ENCODE measurements around the gene AGO1. TPM values are rescaled to one million over a fixed set of nuclear protein-coding genes. Genes with fewer than 3 reads are reported as not detected.
A peak's percentile ranks its signal among the peaks of the same experiment; 100 is the strongest.

AGO1 gene
- total and polyA plus RNA-seq, 2 of the 13 experiments (the other 11 are each of a cell fraction or from before 2014, with no cell fraction given) = 9.2 to 18.6 TPM

DNA sequence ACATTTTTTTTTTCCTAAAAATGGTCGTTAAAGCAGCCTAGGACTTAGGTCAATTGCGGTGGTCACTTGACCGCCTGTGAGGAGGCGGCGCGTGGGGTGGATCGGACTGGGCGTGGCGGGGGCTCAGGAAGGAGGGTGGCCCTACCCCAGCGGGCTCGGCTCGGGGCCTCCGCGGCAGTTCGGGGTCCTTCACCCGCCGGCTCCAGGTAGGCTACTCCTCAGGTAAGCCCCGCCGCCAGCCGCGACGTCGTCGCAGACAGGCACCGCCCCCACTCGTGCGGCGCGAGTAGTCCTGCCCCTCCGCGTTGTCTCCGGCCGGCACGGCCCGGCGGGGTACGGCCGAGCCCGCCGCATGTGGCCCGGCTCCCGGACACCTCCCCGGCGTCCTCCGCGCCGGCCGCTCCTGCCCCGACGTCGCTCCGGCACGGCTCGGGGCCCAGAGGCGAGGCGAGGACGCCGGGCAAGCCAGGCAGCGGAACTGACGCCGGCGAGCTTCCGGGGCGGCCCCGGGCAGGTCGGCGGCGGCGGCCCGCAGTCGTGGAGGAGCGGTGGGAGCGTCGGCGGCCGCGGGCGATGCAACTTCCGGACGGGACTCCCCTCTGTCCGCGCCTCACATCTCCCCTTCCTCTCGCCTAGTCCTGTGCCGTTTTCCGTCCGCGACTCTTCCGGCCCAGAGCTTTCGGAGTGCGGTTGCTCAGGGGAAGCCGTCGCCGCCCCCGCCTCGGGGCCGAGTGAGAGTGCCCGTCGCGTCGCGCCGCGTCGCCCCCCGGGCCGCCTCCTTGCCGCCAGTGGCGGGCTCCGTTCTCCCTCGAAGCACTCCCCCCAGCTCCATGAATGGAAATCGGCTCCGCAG, 47.8 kb downstream of the AGO1 start, which contains the start of gene AGO3 (continued):
- no peak for TF ChIP-seq NCOA5 (CRISPR knock-in tag; IDR thresholded peaks at IDR 0.05)
- TF ChIP-seq STAG1 (CRISPR knock-in tag; IDR thresholded peaks at IDR 0.05) = no peak
- TF ChIP-seq ZNF850 (CRISPR knock-in tag; conservative IDR thresholded peaks at IDR 0.05) = no peak
- TF ChIP-seq, protein P1, sequence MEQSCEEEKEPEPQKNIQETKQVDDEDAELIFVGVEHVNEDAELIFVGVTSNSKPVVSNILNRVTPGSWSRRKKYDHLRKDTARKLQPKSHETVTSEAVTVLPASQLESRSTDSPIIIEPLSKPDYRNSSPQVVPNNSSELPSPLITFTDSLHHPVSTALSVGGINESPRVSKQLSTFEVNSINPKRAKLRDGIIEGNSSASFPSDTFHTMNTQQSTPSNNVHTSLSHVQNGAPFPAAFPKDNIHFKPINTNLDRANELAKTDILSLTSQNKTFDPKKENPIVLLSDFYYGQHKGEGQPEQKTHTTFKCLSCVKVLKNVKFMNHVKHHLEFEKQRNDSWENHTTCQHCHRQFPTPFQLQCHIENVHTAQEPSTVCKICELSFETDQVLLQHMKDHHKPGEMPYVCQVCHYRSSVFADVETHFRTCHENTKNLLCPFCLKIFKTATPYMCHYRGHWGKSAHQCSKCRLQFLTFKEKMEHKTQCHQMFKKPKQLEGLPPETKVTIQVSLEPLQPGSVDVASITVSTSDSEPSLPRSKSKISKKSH (CRISPR knock-in tag; IDR thresholded peaks at IDR 0.05; ENCODE audit: borderline replicate concordance) = peak; percentile 93
- peak; percentile 67; the same call in 1 of the 2 replicates for TF ChIP-seq HINFP (CRISPR knock-in tag; IDR thresholded peaks at IDR 0.05; ENCODE audit: low read depth)
- TF ChIP-seq CHD2 (IDR thresholded peaks at IDR 0.05; ENCODE audit: low read depth, low read length) = no peak
- no peak for TF ChIP-seq MIER2 (CRISPR knock-in tag; IDR thresholded peaks at IDR 0.05)
- peak; percentile 86 for TF ChIP-seq TMF1 (CRISPR knock-in tag; IDR thresholded peaks at IDR 0.05; ENCODE audit: low read depth)
- no peak for TF ChIP-seq JUNB (CRISPR knock-in tag; IDR thresholded peaks at IDR 0.05; ENCODE audit: borderline replicate concordance)
- no peak for TF ChIP-seq SOX6 (IDR thresholded peaks at IDR 0.05)
- TF ChIP-seq SOX6 (CRISPR knock-in tag; IDR thresholded peaks at IDR 0.05) = no peak
- TF ChIP-seq, protein P2, sequence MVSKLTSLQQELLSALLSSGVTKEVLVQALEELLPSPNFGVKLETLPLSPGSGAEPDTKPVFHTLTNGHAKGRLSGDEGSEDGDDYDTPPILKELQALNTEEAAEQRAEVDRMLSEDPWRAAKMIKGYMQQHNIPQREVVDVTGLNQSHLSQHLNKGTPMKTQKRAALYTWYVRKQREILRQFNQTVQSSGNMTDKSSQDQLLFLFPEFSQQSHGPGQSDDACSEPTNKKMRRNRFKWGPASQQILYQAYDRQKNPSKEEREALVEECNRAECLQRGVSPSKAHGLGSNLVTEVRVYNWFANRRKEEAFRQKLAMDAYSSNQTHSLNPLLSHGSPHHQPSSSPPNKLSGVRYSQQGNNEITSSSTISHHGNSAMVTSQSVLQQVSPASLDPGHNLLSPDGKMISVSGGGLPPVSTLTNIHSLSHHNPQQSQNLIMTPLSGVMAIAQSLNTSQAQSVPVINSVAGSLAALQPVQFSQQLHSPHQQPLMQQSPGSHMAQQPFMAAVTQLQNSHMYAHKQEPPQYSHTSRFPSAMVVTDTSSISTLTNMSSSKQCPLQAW (CRISPR knock-in tag; IDR thresholded peaks at IDR 0.05) = no peak
- no peak for TF ChIP-seq STAT6 (CRISPR knock-in tag; IDR thresholded peaks at IDR 0.05; ENCODE audit: borderline replicate concordance)
- peak; percentile 63; the same call in 1 of the 2 replicates for TF ChIP-seq CSRNP1 (CRISPR knock-in tag; IDR thresholded peaks at IDR 0.05)
- TF ChIP-seq MTF2 (CRISPR knock-in tag; IDR thresholded peaks at IDR 0.05; ENCODE audit: borderline replicate concordance) = peak; percentile 49; the same call in 1 of the 2 replicates
- no peak for TF ChIP-seq ZSCAN20 (CRISPR knock-in tag; IDR thresholded peaks at IDR 0.05; ENCODE audit: borderline replicate concordance)
- no peak for TF ChIP-seq SATB2 (CRISPR knock-in tag; IDR thresholded peaks at IDR 0.05)
- TF ChIP-seq CERS6 (CRISPR knock-in tag; IDR thresholded peaks at IDR 0.05) = no peak
- TF ChIP-seq FOXA3 (CRISPR knock-in tag; IDR thresholded peaks at IDR 0.05) = no peak; the same call in 1 of the 2 replicates
